Activated B cell treated with CpG ODN at 0.5 μM for 24 hours (primary cell): ENCODE results near the gene COA5. TPM values are rescaled to one million over a fixed set of nuclear protein-coding genes. Genes with fewer than 3 reads are reported as not detected.

Source experiments
- ATAC-seq: fragments of 200-7000 bp; cut with Tn5 transposase; one replicate; pipeline ENCODE4 v1.10.0; 2021; ENCODE audit warnings: low read depth, mild to moderate bottlenecking, moderate library complexity
- CTCF ChIA-PET: fragments of 350-600 bp; sonication (Branson Sonifier 250); formaldehyde crosslinking; loops from one replicate; lab custom pipeline; 2021; ENCODE audit warnings: antibody characterized with exemption; lab: Charles Lee
- POLR2A ChIA-PET: fragments of 350-600 bp; sonication (Branson Sonifier 250); formaldehyde crosslinking; loops from one replicate; lab custom pipeline; 2021; ENCODE audit warnings: antibody characterized with exemption; lab: Charles Lee
- DNase-seq: peaks from one replicate; pipeline ENCODE4 v3.0.0; 2022
- H3K27ac Mint-ChIP-seq: one replicate; pipeline ENCODE4 v1.8.0; 2020; ENCODE audit warnings: mixed read lengths
- H3K27me3 Mint-ChIP-seq: one replicate; pipeline ENCODE4 v1.8.0; 2021; ENCODE audit warnings: mixed read lengths
- H3K36me3 Mint-ChIP-seq: one replicate; pipeline ENCODE4 v1.8.0; 2021; ENCODE audit warnings: low read depth, mixed read lengths
- H3K4me1 Mint-ChIP-seq: one replicate; pipeline ENCODE4 v1.8.0; 2021; ENCODE audit warnings: mixed read lengths
- H3K4me3 Mint-ChIP-seq: one replicate; pipeline ENCODE4 v1.8.0; 2020; ENCODE audit warnings: mild to moderate bottlenecking, mixed read lengths
- H3K9me3 Mint-ChIP-seq: one replicate; pipeline ENCODE4 v1.8.0; 2020; ENCODE audit warnings: mixed read lengths
- intact Hi-C: fragments of 100-400 bp; cut with micrococcal nuclease; formaldehyde crosslinking; loops from one replicate; pipeline ENCODE4 v1.15.1; 2024
- total RNA-seq: library from RNA; stranded (reverse); gene quantifications from 2 replicates; pipeline ENCODE4 v1.2.3, GENCODE V29; 2022
- TF ChIP-seq, protein P1 (sequence below): fragments of 200-600 bp; IDR thresholded peaks from one replicate; pipeline ENCODE4 v1.8.0; 2022; ENCODE audit warnings: antibody characterized with exemption, mild to moderate bottlenecking

The COA5 gene
- total RNA-seq, 1 donor from 2014 or later: 37.6 TPM

DNA sequence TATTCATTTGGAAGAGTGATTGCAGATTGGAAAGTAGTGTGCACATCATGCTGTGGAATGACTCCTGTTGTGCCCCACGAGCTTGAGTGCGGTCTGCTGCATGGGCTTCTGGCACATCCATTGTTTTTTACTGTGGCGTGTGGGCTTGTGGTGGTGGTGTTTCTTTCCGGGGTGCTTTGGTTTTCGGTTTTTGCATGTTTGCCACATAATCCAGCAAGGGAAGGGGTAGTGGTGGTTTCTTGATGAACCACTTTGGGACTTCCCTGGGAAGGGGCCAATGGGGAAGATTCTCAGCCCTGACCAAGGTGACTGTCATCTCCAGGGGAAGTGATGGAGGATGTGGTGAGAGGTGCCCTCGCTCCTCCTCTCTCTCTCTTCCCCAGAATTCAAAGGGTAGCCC lies 57.0 kb downstream of the COA5 start:
- Mint-ChIP-seq H3K9me3 (no peaks in the 10 kb centered on the region), H3K4me3 (no peak overlapping the region), H3K27ac (no peak overlapping the region), H3K27me3 (no peaks in the 10 kb centered on the region), H3K36me3 (peaks cover 39% of the 10 kb centered on the region), H3K4me1 (peaks cover 53% of the 10 kb centered on the region)
- ChIA-PET CTCF (no interaction called here), POLR2A (no interaction called here)
- intact Hi-C loops: no loop called here
- ATAC-seq (no peak), DNase-seq (no peak)
- TF ChIP-seq, protein P1, sequence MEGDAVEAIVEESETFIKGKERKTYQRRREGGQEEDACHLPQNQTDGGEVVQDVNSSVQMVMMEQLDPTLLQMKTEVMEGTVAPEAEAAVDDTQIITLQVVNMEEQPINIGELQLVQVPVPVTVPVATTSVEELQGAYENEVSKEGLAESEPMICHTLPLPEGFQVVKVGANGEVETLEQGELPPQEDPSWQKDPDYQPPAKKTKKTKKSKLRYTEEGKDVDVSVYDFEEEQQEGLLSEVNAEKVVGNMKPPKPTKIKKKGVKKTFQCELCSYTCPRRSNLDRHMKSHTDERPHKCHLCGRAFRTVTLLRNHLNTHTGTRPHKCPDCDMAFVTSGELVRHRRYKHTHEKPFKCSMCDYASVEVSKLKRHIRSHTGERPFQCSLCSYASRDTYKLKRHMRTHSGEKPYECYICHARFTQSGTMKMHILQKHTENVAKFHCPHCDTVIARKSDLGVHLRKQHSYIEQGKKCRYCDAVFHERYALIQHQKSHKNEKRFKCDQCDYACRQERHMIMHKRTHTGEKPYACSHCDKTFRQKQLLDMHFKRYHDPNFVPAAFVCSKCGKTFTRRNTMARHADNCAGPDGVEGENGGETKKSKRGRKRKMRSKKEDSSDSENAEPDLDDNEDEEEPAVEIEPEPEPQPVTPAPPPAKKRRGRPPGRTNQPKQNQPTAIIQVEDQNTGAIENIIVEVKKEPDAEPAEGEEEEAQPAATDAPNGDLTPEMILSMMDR: no peak

DNA sequence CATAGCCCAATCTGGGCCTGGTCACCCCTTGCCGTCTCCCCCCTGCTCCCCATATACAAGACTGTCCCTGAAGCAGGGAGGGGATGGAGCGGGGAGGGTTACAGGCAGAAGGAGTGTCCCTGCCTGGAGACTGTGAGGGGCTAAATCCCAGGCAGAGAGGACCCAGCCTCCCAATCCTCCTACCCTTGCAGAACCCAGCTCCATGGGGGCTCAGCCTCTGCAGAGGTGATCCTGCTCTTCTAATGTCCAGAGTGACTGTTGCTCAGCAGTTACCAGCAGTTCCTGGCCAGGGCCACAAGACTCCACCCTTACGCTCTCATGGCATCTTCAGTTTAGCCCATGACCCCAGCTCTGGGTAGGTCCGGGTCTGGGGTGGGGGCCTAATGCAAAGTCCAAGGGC lies 58.1 kb downstream of the COA5 start:
- intact Hi-C loops: no loop called here
- Mint-ChIP-seq H3K9me3 (no peaks in the 10 kb centered on the region), H3K27ac (no peak overlapping the region), H3K4me3 (no peak overlapping the region), H3K4me1 (peaks cover 43% of the 10 kb centered on the region), H3K27me3 (no peaks in the 10 kb centered on the region), H3K36me3 (peaks cover 44% of the 10 kb centered on the region)
- CTCF ChIA-PET: no interaction called here
- ATAC-seq (no peak), DNase-seq (no peak)
- POLR2A ChIA-PET: no interaction called here
- TF ChIP-seq, protein P1: no peak

Other genes with a start within 250 kb of the COA5 start
- gene INPP4A, start 163.7 kb downstream of the COA5 start, total RNA-seq: 19.6 and 26.6 TPM in 2 replicates
- gene UNC50, start 77 bp upstream of the COA5 start, total RNA-seq: 35.3 and 36.3 TPM in 2 replicates
- gene MGAT4A, start 122.6 kb upstream of the COA5 start, total RNA-seq: 12.6 and 15.7 TPM in 2 replicates